OCI-LY1 (cell line): ENCODE results near the gene STEAP1B.

Experiments
- H2AFZ ChIP-seq: fragments of 200-600 bp; sonication (generic), shearing (Covaris generic); 2 replicates; pipeline ENCODE4 v1.6.0; 2014; ENCODE audit warnings: antibody characterized with exemption, mild to moderate bottlenecking, low read length
- H3F3A ChIP-seq: fragments of 200-600 bp; sonication (generic), shearing (Covaris generic); 2 replicates; pipeline ENCODE4 v1.6.0; 2014; ENCODE audit warnings: mild to moderate bottlenecking, antibody characterized with exemption, low read length, moderate library complexity; ENCODE audit not compliant: insufficient read depth
- H3K27ac ChIP-seq: fragments of 200-600 bp; sonication (generic); 2 replicates; pipeline ENCODE4 v1.5.1; 2014; ENCODE audit warnings: low read length, mixed run types, mild to moderate bottlenecking, low read depth; ENCODE audit not compliant: poor library complexity, severe bottlenecking
- H3K27me3 ChIP-seq: fragments of 200-600 bp; sonication (generic); 2 replicates; pipeline ENCODE4 v1.6.0; 2014; ENCODE audit warnings: antibody characterized with exemption, mild to moderate bottlenecking, low read length, moderate library complexity; ENCODE audit not compliant: insufficient read depth
- H3K36me3 ChIP-seq: fragments of 200-600 bp; sonication (generic); 2 replicates; pipeline ENCODE4 v1.6.1; 2014; ENCODE audit warnings: mild to moderate bottlenecking, antibody characterized with exemption, low read length, moderate library complexity, mixed read lengths; ENCODE audit not compliant: insufficient read depth
- H3K4me1 ChIP-seq: fragments of 200-600 bp; sonication (generic); 2 replicates; pipeline ENCODE4 v1.5.1; 2014; ENCODE audit warnings: mild to moderate bottlenecking, low read length, moderate library complexity; ENCODE audit not compliant: insufficient read depth, severe bottlenecking
- H3K4me2 ChIP-seq: fragments of 200-600 bp; sonication (generic), shearing (Covaris generic); 2 replicates; pipeline ENCODE4 v1.6.1; 2014; ENCODE audit warnings: low read length
- H3K4me3 ChIP-seq: fragments of 200-600 bp; sonication (generic); 2 replicates; pipeline ENCODE4 v1.5.1; 2014; ENCODE audit warnings: low read length, low read depth, mild to moderate bottlenecking, mixed read lengths; ENCODE audit not compliant: poor library complexity, severe bottlenecking
- H3K79me2 ChIP-seq: fragments of 200-600 bp; shearing (Covaris generic); 2 replicates; pipeline ENCODE4 v1.6.1; 2016; ENCODE audit warnings: mixed run types, low read length, mixed read lengths; ENCODE audit not compliant: insufficient read depth
- H3K9ac ChIP-seq: fragments of 200-600 bp; sonication (generic), shearing (Covaris generic); 2 replicates; pipeline ENCODE4 v1.6.1; 2014; ENCODE audit warnings: mild to moderate bottlenecking, low read length, mixed read lengths
- H3K9me2 ChIP-seq: fragments of 200-600 bp; sonication (generic), shearing (Covaris generic); 2 replicates; pipeline ENCODE4 v1.6.1; 2014; ENCODE audit warnings: low read depth, mild to moderate bottlenecking, low read length, mixed read lengths
- H3K9me3 ChIP-seq: fragments of 200-600 bp; shearing (Covaris generic); 2 replicates; pipeline ENCODE4 v1.6.1; 2014; ENCODE audit warnings: low read length, mixed read lengths
- H4K20me1 ChIP-seq: fragments of 200-600 bp; sonication (generic), shearing (Covaris generic); 2 replicates; pipeline ENCODE4 v1.6.0; 2016; ENCODE audit warnings: mild to moderate bottlenecking, low read length; ENCODE audit not compliant: insufficient read depth
- CTCF ChIP-seq: fragments of 200-600 bp; sonication (generic), shearing (Covaris generic); IDR thresholded peaks from 2 replicates; pipeline ENCODE4 v1.5.1; 2017; ENCODE audit warnings: mild to moderate bottlenecking, antibody characterized with exemption, low read length, moderate library complexity, mixed read lengths
- EZH2 ChIP-seq: fragments of 200-600 bp; sonication (generic), shearing (Covaris generic); IDR thresholded peaks from 2 replicates; pipeline ENCODE4 v1.8.0; 2017; ENCODE audit warnings: borderline replicate concordance, mixed run types, mild to moderate bottlenecking, antibody characterized with exemption, low read length, moderate library complexity, mixed read lengths

Gene STEAP1B

DNA sequence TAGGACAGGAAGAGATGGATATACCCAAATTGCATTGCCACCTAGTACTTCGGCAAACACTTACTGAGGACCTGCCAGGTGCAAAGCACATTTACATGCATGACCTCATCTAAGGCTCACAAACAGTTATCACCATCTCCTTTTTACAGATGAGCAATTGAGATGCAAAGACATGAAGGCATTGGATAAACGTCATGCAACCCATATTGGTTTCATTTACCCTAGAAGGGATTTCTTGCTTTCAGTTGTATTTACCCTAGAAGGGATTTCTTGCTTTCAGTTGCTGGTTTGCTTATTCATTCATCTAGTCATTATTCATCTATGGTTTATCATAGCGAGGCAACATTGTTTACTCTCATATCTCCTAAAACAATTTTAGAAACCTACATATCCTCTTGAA is 52.2 kb downstream of the STEAP1B start:
- no peak for TF ChIP-seq CTCF
- no peak for TF ChIP-seq EZH2
- Histone ChIP-seq H3K79me2 (no peaks in the 10 kb centered on the region), H3K9ac (0 out of 2 replicates have a peak overlapping the region, but pooled peaks have one; percentile 11), H3F3A (no peaks in the 10 kb centered on the region; the same call in 1 of the 2 replicates), H2AFZ (peak overlapping the region; percentile 17; the same call in 1 of the 2 replicates), H3K4me2 (peak overlapping the region; percentile 20), H3K27me3 (no peaks in the 10 kb centered on the region), H3K9me3 (no peaks in the 10 kb centered on the region), H3K4me3 (no peak overlapping the region), H3K36me3 (no peaks in the 10 kb centered on the region), H4K20me1 (no peaks in the 10 kb centered on the region), H3K27ac (peak overlapping the region; percentile 95), H3K9me2 (no peaks in the 10 kb centered on the region), H3K4me1 (peaks cover 73% of the 10 kb centered on the region)

- no peaks in the 10 kb centered on the region for H3K27me3 ChIP-seq
- no peaks in the 10 kb centered on the region for H4K20me1 ChIP-seq
- no peak overlapping the region for H3K4me3 ChIP-seq
- no peak overlapping the region for H2AFZ ChIP-seq
- H3K36me3 ChIP-seq, result no peaks in the 10 kb centered on the region
- H3K9me3 ChIP-seq, result no peaks in the 10 kb centered on the region
- peak overlapping the region; percentile 95 for H3K27ac ChIP-seq
- H3K4me1 ChIP-seq, result peaks cover 73% of the 10 kb centered on the region
- H3K9ac ChIP-seq, result peak overlapping the region; percentile 54
- H3F3A ChIP-seq, result no peaks in the 10 kb centered on the region; the same call in 1 of the 2 replicates
- no peak for TF ChIP-seq EZH2
- TF ChIP-seq CTCF, result no peak
- H3K9me2 ChIP-seq, result no peaks in the 10 kb centered on the region
- H3K79me2 ChIP-seq, result no peaks in the 10 kb centered on the region
- no peak overlapping the region for H3K4me2 ChIP-seq
Measured at GRCh38 chr7:22447008-22447407, 53.0 kb downstream of the STEAP1B start.

DNA sequence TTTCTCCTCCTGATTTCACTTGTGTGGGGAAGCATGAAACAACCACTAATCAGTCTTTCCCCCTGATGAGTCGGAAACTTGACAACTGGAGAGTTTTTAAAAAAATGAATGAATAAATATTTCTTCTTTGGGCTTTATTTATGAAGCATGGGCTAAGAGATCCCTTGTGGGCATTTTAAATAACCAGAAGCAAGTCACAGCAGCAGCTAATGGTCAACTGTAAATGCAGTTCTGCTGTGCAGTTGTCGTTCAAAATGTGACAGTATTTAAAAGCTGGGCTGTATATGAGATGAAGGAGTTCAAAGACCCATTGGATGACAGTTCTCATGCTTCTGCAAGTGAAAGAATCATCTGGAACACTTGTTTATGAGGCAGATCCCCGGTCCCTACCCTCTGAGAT is 54.1 kb downstream of the STEAP1B start:
- peaks cover 7% of the 10 kb centered on the region; the same call in 1 of the 2 replicates for H3F3A ChIP-seq
- H3K4me3 ChIP-seq, result no peak overlapping the region
- peak overlapping the region; percentile 95 for H3K27ac ChIP-seq
- H3K27me3 ChIP-seq, result no peaks in the 10 kb centered on the region
- H3K4me2 ChIP-seq, result peak overlapping the region; percentile 56
- H3K9me2 ChIP-seq, result no peaks in the 10 kb centered on the region
- peaks cover 79% of the 10 kb centered on the region for H3K4me1 ChIP-seq
- no peaks in the 10 kb centered on the region for H3K79me2 ChIP-seq
- H3K9me3 ChIP-seq, result no peaks in the 10 kb centered on the region
- H3K36me3 ChIP-seq, result no peaks in the 10 kb centered on the region
- H3K9ac ChIP-seq, result peak overlapping the region; percentile 54
- no peak overlapping the region for H2AFZ ChIP-seq
- no peaks in the 10 kb centered on the region for H4K20me1 ChIP-seq
- TF ChIP-seq CTCF, result no peak
- TF ChIP-seq EZH2, result no peak
